H4 (cell line): ENCODE data around the gene ADAM21. TPM values are rescaled to one million over a fixed set of nuclear protein-coding genes. Genes with fewer than 3 reads are reported as not detected.
"Not testable (repeated sequence)": the region's sequence is repeated elsewhere in the genome, so short reads cannot be mapped to it uniquely, and the experiment has no call there.

Experiments used
- DNase-seq: peaks from one replicate; pipeline ENCODE4 v3.0.0-alpha.2; 2015; ENCODE audit warnings: low spot score
- total RNA-seq: library from RNA; depleted of rRNA; stranded (reverse); fragments of >200 nt; shearing (Covaris generic); gene quantifications from 2 replicates; pipeline ENCODE4 v1.2.3, GENCODE V29; 2014; rRNA removed

Gene ADAM21
- total RNA-seq, 1 experiment from 2014 or later = 0.64 TPM

DNA sequence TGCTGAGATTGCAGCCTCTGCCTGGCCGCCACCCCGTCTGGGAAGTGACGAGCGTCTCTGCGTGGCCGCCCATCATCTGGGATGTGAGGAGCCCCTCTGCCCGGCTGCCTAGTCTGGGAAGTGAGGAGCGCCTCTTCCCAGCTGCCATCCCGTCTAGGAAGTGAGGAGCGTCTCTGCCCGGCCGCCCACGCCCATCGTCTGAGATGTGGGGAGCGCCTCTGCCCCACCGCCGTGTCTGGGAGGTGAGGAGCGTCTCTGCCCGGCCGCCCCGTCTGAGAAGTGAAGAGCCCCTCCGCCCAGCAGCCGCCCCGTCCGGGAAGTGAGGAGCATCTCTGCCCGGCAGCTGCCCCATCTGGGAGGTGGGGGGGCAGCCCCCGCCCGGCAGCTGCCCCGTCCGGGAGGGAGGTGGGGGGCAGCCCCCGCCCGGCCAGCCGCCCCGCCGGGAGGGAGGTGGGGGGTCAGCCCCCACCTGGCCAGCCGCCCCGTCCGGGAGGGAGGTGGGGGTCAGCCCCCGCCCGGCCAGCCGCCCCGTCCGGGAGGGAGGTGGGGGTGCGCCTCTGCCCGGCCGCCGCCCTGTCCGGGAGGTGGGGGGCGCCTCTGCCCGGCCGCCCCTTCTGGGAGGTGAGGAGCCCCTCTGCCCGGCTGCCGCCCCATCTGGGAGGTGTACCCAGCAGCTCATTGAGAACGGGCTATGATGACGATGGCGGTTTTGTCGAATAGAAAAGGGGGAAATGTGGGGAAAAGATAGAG lies 25.6 kb downstream of the ADAM21 start:
- not testable (repeated sequence) for DNase-seq

DNA sequence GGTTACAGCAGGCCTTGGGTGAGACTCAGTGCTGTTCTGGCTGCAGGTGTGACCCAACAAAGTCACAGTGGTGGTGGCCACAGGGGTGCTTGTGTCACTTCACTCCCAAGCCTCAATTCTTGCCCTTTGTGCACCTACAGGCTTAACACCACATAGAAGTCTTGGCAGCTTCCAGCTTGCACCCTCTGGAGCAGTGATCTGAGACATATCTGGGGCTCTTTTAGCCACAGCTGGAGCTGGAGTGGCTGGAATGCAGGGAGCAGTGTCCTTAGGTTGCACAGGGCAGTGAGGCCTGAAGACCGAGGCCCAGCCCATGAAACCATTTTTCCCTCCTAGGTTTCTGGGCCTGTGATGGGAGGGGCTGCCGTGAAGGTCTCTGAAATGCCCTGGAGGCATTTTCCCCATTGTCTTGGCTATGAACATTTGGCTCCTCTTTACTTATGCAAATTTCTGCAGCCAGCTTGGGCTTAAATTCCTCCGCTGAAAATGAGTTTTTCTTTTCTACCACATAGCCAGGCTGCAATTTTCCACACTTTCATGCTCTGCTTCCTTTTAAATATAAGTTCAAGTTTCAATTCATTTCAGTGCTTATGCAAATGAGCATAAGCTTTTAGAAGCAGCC lies 37.7 kb downstream of the ADAM21 start:
- no peak for DNase-seq

- no peak for DNase-seq
These were observed 46.2 kb downstream of the ADAM21 start for GRCh38 chr14:70498191-70498590.

Other genes starting within 250 kb of the ADAM21 start
- 73.6 and 82.1 TPM in 2 replicates for gene COX16, start 92.5 kb upstream of the ADAM21 start, total RNA-seq
- gene SYNJ2BP, start 35.1 kb upstream of the ADAM21 start, total RNA-seq = 18.5 and 22.5 TPM in 2 replicates
- gene ADAM20, start 82.8 kb downstream of the ADAM21 start, total RNA-seq = not detected in 2 replicates
- 48.6 and 50.4 TPM in 2 replicates for gene MED6, start 148.5 kb downstream of the ADAM21 start, total RNA-seq
- gene TTC9, start 189.7 kb downstream of the ADAM21 start, total RNA-seq = 0.68 and 0.88 TPM in 2 replicates